NCI-H69 (cell line): ENCODE measurements around the gene PRMT3.
"Not testable (repeated sequence)": the region's sequence is repeated elsewhere in the genome, so short reads cannot be mapped to it uniquely, and the experiment has no call there.

Experiments used
- DNase-seq: peaks from one replicate; lab custom pipeline; 2025; lab: John Stamatoyannopoulos, UW

PRMT3 gene

GRCh38 chr11:20374741-20375300, 12.7 kb upstream of the PRMT3 start:
- DNase-seq = no peak

- DNase-seq = no peak
Measured at GRCh38 chr11:20376162-20376730, 11.3 kb upstream of the PRMT3 start.

GRCh38 chr11:20385996-20386395, 1.5 kb upstream of the PRMT3 start:
- DNase-seq = not testable (repeated sequence)

GRCh38 chr11:20388096-20389055, 860 bp downstream of the PRMT3 start:
- peak; percentile 86 for DNase-seq

GRCh38 chr11:20397281-20397680, 9.8 kb downstream of the PRMT3 start:
- DNase-seq = peak; percentile 88

GRCh38 chr11:20399498-20399897, 12.0 kb downstream of the PRMT3 start:
- no peak for DNase-seq

GRCh38 chr11:20403059-20403458, 15.5 kb downstream of the PRMT3 start:
- DNase-seq = no peak

GRCh38 chr11:20406484-20406883, 19.0 kb downstream of the PRMT3 start:
- DNase-seq = no peak

- no peak for DNase-seq
Measured at GRCh38 chr11:20407344-20407743, 19.8 kb downstream of the PRMT3 start.

- no peak for DNase-seq
Measured at GRCh38 chr11:20415432-20415831, 27.9 kb downstream of the PRMT3 start.

- DNase-seq = no peak
Measured at GRCh38 chr11:20417771-20418170, 30.3 kb downstream of the PRMT3 start.

GRCh38 chr11:20421946-20422345, 34.4 kb downstream of the PRMT3 start:
- DNase-seq = no peak

- DNase-seq = no peak
Measured at GRCh38 chr11:20429216-20429615, 41.7 kb downstream of the PRMT3 start.

GRCh38 chr11:20438637-20439036, 51.1 kb downstream of the PRMT3 start:
- no peak for DNase-seq

- DNase-seq = peak; percentile 61
Measured at GRCh38 chr11:20443596-20443995, 56.1 kb downstream of the PRMT3 start.

- DNase-seq = peak; percentile 54
Measured at GRCh38 chr11:20444535-20444934, 57.0 kb downstream of the PRMT3 start.

- DNase-seq = peak; percentile 34
Measured at GRCh38 chr11:20448834-20449233, 61.3 kb downstream of the PRMT3 start.

- no peak for DNase-seq
Measured at GRCh38 chr11:20450829-20451228, 63.3 kb downstream of the PRMT3 start.

GRCh38 chr11:20451568-20451967, 64.1 kb downstream of the PRMT3 start:
- DNase-seq = peak; percentile 66

- DNase-seq = peak; percentile 87
Measured at GRCh38 chr11:20452585-20452984, 65.1 kb downstream of the PRMT3 start.

GRCh38 chr11:20453657-20454316, 66.3 kb downstream of the PRMT3 start:
- DNase-seq = no peak

GRCh38 chr11:20457001-20457799, 69.7 kb downstream of the PRMT3 start:
- no peak for DNase-seq
